ENCODE data around the gene PIP5K1C. TPM values are rescaled to one million over a fixed set of nuclear protein-coding genes. Genes with fewer than 3 reads are reported as not detected.
"Not testable (repeated sequence)": the region's sequence is repeated elsewhere in the genome, so short reads cannot be mapped to it uniquely, and the experiment has no call there.

The PIP5K1C gene
- total RNA-seq, 2 experiments from 2014 or later: 23.9 to 37.7 TPM

DNA sequence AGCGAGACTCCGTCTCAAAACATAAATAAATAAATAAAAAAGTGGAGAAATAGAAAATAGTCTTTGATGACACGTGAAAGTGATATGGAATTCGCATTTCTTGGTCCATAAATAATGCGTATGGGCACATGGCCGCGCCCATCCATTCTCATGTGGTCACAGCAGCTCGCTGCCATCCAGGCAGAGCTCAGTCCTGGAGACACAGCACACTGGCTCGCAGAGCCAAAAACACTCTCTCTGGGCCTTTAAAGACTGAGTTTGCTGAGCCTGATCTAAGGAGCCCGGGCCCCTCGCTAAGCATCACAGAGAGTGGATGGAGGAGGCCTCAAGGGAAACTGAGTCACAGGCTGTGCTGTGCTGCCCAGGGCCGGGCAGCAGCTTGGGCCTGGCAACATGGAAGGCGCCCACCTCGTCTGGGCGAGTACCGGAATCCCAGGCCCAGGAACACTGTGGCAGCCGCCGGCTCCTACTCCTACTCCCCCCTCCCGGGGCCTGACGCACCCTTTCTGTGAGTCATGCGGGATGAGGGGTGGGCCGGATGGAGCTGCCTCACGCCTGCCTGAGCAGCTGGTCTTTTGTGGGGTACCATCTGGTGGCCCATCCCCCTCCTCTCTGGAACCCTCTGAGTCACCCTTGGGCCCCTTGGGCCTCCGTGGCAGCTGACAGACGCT, 44.7 kb downstream of the PIP5K1C start:
- CTCF ChIA-PET: interaction anchor here (2.2 kb wide), 1 partner anchor 10 kb away, joined by 4 read pairs; no protein-coding TSS in a partner anchor
- ATAC-seq (no peak), DNase-seq (no peak)
- Mint-ChIP-seq H3K4me3 (no peak overlapping the region), H3K4me1 (peaks cover 8% of the 10 kb centered on the region), H3K9me3 (ENCODE audit: low read depth) (no peaks in the 10 kb centered on the region), H3K27me3 (no peaks in the 10 kb centered on the region), H3K27ac (no peak overlapping the region), H3K36me3 (peaks cover 5% of the 10 kb centered on the region)

DNA sequence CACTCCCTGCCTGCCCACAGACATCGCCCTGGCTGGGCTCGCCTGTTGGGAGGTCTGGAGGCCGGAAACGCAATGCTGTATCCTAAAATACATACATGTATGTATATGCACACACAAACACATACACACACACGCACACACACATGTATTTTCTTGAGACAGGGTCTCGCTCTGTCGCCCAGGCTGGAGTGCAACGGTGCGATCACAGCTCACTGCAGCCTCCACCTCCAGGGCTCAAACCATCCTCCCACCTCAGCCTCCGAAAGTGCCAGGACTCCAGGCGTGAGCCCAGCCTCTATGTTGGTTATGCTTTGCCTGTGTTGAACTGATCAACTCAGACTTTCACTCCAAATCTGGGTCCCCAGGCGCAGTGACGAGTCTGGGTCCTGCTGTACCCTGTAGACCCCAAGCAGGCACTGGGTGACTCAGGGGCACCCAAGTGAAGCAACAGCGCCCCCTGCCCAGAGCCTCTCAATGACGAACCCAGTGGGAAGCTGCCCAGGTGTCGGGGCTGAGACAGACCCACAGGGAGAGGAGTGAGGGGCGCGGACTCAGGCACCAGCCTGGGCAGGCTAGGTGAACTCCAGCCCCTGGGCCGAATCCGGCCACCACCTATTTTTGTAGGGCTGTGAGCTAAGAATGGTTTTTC, 46.3 kb downstream of the PIP5K1C start:
- DNase-seq (no peak), ATAC-seq (no peak)
- CTCF ChIA-PET: interaction anchor here (0.9 to 1.3 kb wide), 2 partner anchors 11 to 38 kb away, joined by 3 read pairs; no protein-coding TSS in a partner anchor
- no peaks in the 10 kb centered on the region for H3K9me3 Mint-ChIP-seq (ENCODE audit: low read depth)
- H3K27me3 Mint-ChIP-seq: no peaks in the 10 kb centered on the region
- H3K36me3 Mint-ChIP-seq: peaks cover 5% of the 10 kb centered on the region
- peaks cover 8% of the 10 kb centered on the region for H3K4me1 Mint-ChIP-seq
- H3K4me3 Mint-ChIP-seq: no peak overlapping the region
- no peak overlapping the region for H3K27ac Mint-ChIP-seq

GRCh38 chr19:3653081-3653795, 47.0 kb downstream of the PIP5K1C start:
- no peaks in the 10 kb centered on the region for H3K27me3 Mint-ChIP-seq
- H3K27ac Mint-ChIP-seq: no peak overlapping the region
- DNase-seq: no peak
- CTCF ChIA-PET: interaction anchor here (0.9 to 1.3 kb wide), 2 partner anchors 12 to 39 kb away, joined by 3 read pairs; no protein-coding TSS in a partner anchor
- peaks cover 5% of the 10 kb centered on the region for H3K36me3 Mint-ChIP-seq
- peaks cover 8% of the 10 kb centered on the region for H3K4me1 Mint-ChIP-seq
- H3K9me3 Mint-ChIP-seq (ENCODE audit: low read depth): no peaks in the 10 kb centered on the region
- no peak for ATAC-seq
- H3K4me3 Mint-ChIP-seq: no peak overlapping the region

DNA sequence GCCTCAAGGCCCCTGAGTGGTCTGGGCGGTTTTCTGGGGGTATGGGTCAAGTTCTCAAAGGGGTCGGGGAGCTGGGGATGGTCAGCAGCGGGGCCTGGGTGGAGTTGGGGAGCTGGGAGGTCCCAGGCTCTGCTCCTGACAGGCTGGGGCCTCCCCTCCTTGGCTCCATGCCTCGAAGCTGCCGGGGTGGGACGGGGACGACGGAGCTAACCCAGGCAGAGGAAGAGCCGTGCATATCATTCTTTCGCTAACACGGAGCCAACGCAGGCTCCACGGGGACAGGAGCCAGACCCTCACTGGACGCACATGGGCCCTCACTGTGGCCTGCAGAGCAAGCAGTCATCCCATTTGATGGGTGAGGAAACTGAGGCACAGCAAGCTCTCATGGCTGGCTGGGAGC, 47.8 kb downstream of the PIP5K1C start:
- ATAC-seq (no peak), DNase-seq (no peak)
- H3K27me3 Mint-ChIP-seq: no peaks in the 10 kb centered on the region
- H3K4me3 Mint-ChIP-seq: no peak overlapping the region
- no peak overlapping the region for H3K27ac Mint-ChIP-seq
- CTCF ChIA-PET: no interaction called here
- H3K36me3 Mint-ChIP-seq: peaks cover 5% of the 10 kb centered on the region
- peaks cover 8% of the 10 kb centered on the region for H3K4me1 Mint-ChIP-seq
- no peaks in the 10 kb centered on the region for H3K9me3 Mint-ChIP-seq (ENCODE audit: low read depth)

GRCh38 chr19:3651684-3652083, 48.6 kb downstream of the PIP5K1C start:
- Mint-ChIP-seq H3K9me3 (ENCODE audit: low read depth) (no peaks in the 10 kb centered on the region), H3K36me3 (no peaks in the 10 kb centered on the region), H3K4me3 (no peak overlapping the region), H3K4me1 (peaks cover 8% of the 10 kb centered on the region), H3K27ac (no peak overlapping the region), H3K27me3 (no peaks in the 10 kb centered on the region)
- no peak for DNase-seq
- CTCF ChIA-PET: no interaction called here
- no peak for ATAC-seq

DNA sequence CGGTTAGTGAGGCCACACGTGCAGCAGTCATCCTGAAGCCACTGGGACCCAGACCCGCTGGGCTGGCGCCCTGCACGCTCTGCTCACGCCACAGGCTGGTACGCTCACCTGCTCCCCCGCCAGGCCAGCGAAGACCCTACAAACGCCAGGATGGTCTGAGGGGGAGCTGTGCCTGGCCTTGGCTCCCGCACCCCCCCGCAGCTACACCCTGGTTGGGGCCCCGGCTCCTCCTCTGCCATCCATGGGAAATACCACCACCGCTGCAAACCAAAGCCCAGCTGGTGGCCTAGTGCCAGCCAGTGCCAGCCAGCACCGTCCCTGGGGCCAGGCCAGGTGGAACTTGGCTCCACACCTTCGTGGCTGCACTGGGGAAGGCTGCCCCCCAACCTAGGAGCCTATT, 50.4 kb downstream of the PIP5K1C start:
- ATAC-seq (no peak), DNase-seq (no peak)
- no peaks in the 10 kb centered on the region for H3K27me3 Mint-ChIP-seq
- CTCF ChIA-PET: no interaction called here
- H3K4me3 Mint-ChIP-seq: no peak overlapping the region
- peaks cover 8% of the 10 kb centered on the region for H3K4me1 Mint-ChIP-seq
- H3K9me3 Mint-ChIP-seq (ENCODE audit: low read depth): no peaks in the 10 kb centered on the region
- H3K36me3 Mint-ChIP-seq: no peaks in the 10 kb centered on the region
- no peak overlapping the region for H3K27ac Mint-ChIP-seq

DNA sequence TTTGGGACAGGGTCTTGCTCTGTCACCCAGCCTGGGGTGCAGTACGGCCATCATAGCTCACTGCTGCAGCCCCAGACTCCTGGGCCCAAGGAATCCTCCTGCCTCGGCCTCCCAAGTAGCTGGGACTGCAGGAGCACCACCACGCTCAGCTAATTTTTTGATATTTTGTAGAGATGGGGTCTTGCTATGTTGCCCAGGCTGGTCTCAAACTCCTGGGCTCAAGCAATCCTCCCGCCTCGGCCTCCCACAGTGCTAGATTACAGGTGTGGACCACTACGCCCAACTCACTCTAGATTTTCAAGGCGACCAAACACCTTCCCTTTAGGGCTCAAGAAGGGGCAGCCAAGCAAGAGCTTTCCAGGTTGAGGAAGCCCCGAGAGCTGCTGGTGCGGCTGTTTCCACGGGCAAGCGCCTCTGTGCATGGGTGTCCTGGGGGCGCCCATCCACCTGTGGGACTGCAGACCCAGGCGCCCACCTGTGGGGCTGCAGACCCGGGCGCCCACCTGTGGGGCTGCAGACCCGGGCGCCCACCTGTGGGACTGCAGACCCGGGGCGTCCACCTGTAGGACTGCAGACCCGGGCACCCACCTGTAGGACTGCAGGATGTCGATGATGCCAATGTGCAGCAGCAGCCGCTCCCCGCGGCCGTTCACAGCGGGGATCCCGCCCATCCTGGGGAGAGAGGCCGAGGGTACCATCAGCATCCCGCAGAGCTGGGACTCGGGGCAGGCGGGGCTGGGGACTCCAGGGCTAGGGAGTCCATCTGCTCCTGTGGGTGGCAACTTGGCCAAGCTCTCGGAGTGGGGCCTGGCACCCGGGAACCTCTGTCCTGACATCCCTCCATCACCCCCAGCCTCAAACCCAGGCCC, 52.0 kb downstream of the PIP5K1C start:
- no peak overlapping the region for H3K27ac Mint-ChIP-seq
- ATAC-seq (peak; percentile 13), DNase-seq (no peak)
- H3K36me3 Mint-ChIP-seq: no peaks in the 10 kb centered on the region
- no peak overlapping the region for H3K4me3 Mint-ChIP-seq
- H3K4me1 Mint-ChIP-seq: peaks cover 1% of the 10 kb centered on the region
- H3K9me3 Mint-ChIP-seq (ENCODE audit: low read depth): no peaks in the 10 kb centered on the region
- H3K27me3 Mint-ChIP-seq: no peaks in the 10 kb centered on the region
- CTCF ChIA-PET: no interaction called here

GRCh38 chr19:3647102-3647501, 53.2 kb downstream of the PIP5K1C start:
- H3K36me3 Mint-ChIP-seq; H3K9me3 Mint-ChIP-seq (ENCODE audit: low read depth); H3K4me3 Mint-ChIP-seq; H3K4me1 Mint-ChIP-seq; H3K27ac Mint-ChIP-seq; H3K27me3 Mint-ChIP-seq; CTCF ChIA-PET; DNase-seq; ATAC-seq: not testable (repeated sequence)

DNA sequence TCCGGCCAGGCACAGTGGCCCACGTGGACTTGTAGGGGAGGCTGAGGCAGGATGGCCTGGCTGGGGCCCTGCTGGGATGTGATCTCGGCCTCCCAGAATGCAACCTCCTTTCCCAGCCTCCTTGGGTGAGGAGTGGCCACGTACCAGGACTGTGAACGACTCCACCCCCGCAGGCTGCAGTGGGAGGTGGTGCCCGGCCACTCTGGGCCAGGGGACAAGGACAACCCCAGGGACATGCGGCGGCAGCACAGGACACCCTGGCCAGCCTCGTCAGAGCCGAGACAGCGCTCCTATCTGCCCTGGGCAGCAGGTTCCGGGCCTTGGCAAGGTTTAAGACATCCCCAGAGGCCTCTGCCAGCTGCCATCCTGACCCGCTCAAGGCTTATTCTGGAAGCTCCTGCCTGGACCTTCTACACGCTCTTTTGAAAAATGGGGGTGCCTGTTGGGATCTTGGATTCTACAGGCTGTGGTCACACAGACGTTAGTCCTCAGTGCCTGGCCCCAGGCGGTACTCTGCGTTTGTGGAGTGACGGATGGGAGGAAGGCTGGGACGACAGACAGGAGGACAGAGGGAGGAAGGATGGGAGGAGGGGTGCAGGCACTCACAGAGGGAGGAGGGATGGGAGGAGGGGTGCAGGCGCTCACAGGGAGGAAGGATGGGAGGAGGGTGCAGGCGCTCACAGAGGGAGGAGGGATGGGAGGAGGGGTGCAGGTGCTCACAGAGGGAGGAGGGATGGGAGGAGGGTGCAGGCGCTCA, 53.8 kb downstream of the PIP5K1C start:
- H3K4me3 Mint-ChIP-seq: no peak overlapping the region
- no peak for DNase-seq
- ATAC-seq: no peak
- H3K9me3 Mint-ChIP-seq (ENCODE audit: low read depth): no peaks in the 10 kb centered on the region
- no peaks in the 10 kb centered on the region for H3K4me1 Mint-ChIP-seq
- no peaks in the 10 kb centered on the region for H3K36me3 Mint-ChIP-seq
- CTCF ChIA-PET: no interaction called here
- H3K27me3 Mint-ChIP-seq: no peaks in the 10 kb centered on the region
- H3K27ac Mint-ChIP-seq: no peak overlapping the region

DNA sequence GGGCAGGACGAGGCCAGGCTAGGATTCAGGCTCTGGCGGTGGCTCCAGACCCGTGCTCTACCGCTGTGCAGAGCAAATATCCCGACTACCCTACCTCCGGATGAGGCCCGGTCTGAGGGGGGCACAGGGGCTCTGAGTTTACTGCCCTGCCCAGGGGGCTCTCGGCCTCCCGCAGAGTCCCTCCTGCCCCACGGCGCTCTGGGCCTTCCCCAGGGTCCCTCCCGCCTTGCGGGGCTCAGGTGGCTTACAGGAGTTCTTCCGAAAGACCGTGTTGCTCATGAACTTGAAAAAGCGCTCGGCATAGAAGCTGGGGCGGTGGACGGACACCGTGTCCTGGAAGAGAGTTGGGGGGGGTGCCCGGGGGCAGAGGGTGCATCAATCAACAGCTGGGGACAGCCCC, 54.5 kb downstream of the PIP5K1C start:
- Mint-ChIP-seq H3K27me3 (no peaks in the 10 kb centered on the region), H3K9me3 (ENCODE audit: low read depth) (no peaks in the 10 kb centered on the region), H3K36me3 (no peaks in the 10 kb centered on the region), H3K4me3 (no peak overlapping the region), H3K27ac (no peak overlapping the region), H3K4me1 (no peaks in the 10 kb centered on the region)
- ATAC-seq (no peak), DNase-seq (no peak)
- CTCF ChIA-PET: no interaction called here

DNA sequence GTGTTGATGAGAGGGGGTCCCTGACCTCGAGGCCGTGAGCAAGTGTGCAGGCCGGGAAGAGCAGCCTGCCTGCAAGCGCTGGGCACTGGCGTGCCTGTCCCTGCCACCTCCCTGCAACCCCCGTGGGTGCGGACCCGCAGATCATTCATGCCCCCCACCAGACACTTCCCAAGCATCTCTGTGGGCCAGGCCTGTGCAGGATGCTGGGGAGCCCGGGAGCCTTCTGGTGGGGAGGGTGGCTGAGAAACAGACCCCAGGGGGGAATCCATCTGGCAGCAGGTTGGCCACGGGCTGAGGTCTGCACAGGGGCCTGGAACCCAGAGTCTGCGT, 55.2 kb downstream of the PIP5K1C start:
- H3K36me3 Mint-ChIP-seq: peaks cover under 1% of the 10 kb centered on the region
- ATAC-seq: no peak
- DNase-seq: no peak
- H3K9me3 Mint-ChIP-seq (ENCODE audit: low read depth): no peaks in the 10 kb centered on the region
- no peaks in the 10 kb centered on the region for H3K27me3 Mint-ChIP-seq
- no peak overlapping the region for H3K4me3 Mint-ChIP-seq
- CTCF ChIA-PET: no interaction called here
- no peaks in the 10 kb centered on the region for H3K4me1 Mint-ChIP-seq
- no peak overlapping the region for H3K27ac Mint-ChIP-seq

DNA sequence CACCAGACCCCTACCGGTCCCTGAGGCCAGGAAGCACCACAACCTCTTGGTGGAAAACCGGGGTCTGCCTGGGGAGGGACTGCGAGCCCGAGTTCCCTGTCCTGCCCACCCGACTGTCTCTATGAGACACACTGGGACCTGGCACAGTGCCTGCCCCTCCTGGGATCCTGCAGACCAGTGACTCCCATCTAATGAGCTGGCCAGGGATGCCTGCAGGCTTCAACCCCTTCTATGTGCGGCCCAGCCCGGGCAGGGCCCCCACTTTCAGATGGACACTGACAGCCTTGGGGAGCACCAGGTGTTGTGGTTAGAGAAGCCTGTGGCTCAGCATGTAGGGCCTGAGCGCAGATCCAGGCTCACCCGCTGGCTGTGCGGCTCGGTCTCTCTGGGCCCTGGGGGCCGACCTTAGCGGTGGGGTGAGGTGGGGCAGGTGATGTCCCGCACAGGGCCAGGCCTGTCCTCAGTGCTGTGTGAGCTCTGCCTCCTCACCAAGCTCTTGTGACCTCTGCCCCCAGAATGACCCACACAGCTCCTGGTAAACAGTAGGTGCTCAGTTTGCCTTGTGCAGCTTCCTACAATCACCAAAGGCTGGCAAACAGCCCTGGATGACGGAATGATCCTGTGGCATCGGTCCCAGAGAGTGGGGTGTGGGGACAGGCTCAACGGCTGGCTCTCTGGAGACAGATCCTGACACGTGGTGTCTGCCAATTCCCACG, 55.8 kb downstream of the PIP5K1C start:
- Mint-ChIP-seq H3K36me3 (peaks cover 2% of the 10 kb centered on the region), H3K4me1 (no peaks in the 10 kb centered on the region), H3K27ac (no peak overlapping the region), H3K27me3 (no peaks in the 10 kb centered on the region), H3K4me3 (no peak overlapping the region), H3K9me3 (ENCODE audit: low read depth) (no peaks in the 10 kb centered on the region)
- no peak for ATAC-seq
- CTCF ChIA-PET: no interaction called here
- DNase-seq: no peak
